ENCODE results near the gene PCBP3.

Gene PCBP3

DNA sequence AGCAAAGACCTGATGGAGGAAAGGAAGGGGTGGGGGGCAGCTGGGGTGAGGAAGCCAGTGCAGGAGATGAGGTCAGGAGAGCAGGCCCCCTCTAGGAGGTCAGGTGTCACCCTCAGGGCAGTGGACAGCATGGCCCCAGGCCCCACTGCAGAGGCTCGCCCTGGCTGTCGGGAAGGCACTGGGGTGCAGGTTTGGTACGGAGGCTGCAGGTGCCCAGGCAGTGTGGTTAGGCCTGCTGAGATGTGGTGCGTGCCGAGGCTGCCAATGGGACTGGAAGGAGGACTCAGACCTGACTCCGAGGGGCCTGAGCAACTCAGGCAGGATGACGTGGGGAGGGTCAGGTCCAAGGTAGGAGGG is 82.3 kb downstream of the PCBP3 start:
- DNase-seq (ENCODE audit: insufficient read length) (no peak), FAIRE-seq (no peak)
- TF ChIP-seq TAF1 (IDR thresholded peaks at IDR 0.05; ENCODE audit: borderline replicate concordance, low read depth, low read length) (no peak), POLR2A (IDR thresholded peaks at IDR 0.05; ENCODE audit: low read depth, low read length) (no peak), POLR2AphosphoS5 (IDR thresholded peaks at IDR 0.05; ENCODE audit: low read depth, low read length) (no peak)

DNA sequence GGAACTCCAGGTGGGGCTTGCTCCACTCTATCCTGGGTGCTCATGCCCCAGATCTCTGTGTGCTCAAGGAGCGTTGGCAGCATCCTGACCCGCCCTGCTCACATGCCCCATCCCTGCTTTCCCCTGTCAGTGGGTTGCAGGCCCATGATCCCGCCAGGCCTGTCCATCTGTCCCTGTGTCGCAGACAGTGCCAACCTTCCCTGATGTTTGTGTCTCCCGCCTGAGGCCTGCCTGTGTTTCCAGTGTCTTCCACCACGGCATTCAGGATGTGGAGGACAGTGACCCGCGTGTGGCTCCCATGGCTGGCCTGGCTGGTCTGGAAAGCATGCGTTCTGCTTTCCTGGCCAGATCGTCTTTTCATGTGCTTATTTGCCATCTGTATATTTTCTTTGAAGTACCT is 82.9 kb downstream of the PCBP3 start:
- FAIRE-seq (no peak), DNase-seq (ENCODE audit: insufficient read length) (no peak)
- no peak for TF ChIP-seq POLR2A (IDR thresholded peaks at IDR 0.05; ENCODE audit: low read depth, low read length)
- no peak for TF ChIP-seq TAF1 (IDR thresholded peaks at IDR 0.05; ENCODE audit: borderline replicate concordance, low read depth, low read length)
- no peak for TF ChIP-seq POLR2AphosphoS5 (IDR thresholded peaks at IDR 0.05; ENCODE audit: low read depth, low read length)

DNA sequence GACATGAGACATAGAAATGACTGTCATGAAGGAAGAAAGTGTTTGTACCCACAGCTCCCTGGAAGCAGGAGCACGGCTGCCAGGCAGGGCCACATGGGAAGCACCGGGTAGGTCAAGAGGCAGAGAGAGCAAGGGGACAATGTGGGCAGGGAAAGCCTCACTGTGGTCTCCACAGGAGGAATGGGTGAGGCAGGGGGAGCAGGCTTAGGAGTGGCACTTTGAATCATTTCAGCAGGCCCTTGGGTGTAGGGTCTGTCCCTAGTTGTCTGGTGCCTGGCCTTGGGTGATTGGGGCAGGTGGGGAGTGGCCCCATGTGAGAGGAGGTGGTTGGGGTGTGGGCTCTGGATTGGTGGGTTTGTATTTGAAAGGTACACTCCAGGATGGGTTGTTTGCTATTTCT is 83.9 kb downstream of the PCBP3 start:
- no peak for FAIRE-seq
- TF ChIP-seq POLR2A (IDR thresholded peaks at IDR 0.05; ENCODE audit: low read depth, low read length) = no peak
- TF ChIP-seq TAF1 (IDR thresholded peaks at IDR 0.05; ENCODE audit: borderline replicate concordance, low read depth, low read length) = no peak
- no peak for TF ChIP-seq POLR2AphosphoS5 (IDR thresholded peaks at IDR 0.05; ENCODE audit: low read depth, low read length)
- no peak for DNase-seq (ENCODE audit: insufficient read length)

DNA sequence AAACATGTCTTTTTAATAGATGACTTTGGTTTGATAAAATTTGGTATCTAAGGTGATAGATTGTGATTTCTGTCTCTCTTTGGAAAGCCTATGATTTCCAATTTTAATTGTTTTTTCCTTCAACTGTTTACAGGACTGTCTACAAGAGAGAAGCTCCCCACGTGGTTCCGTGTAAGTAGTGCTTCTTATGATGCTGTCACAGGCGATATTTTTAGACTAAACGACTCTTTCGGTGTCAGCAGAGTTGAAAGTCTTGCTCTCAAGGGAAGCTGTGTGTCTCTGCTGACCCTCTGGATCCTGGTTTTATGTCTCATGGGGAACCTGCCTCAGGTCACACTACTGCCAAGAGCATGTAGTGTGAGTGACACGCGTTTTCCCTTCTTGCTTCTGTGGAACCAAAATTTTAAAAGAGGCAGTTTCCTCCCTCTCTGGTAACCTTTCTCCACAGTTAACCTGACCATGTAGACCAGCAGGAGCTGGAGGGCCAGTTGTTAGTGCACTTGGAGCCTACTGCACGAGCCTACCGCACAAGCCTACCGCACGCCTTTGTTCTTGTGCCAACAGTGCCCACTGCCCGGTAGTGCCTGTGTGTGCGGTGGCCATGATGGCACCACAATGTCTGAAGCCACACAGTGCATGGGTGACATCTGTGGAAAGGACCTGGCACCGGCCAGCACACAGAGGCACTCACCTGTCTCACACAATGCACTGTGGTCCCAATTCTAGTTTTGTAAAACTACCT is 91.9 kb downstream of the PCBP3 start:
- FAIRE-seq = peak; percentile 70
- DNase-seq (ENCODE audit: insufficient read length) = no peak
- TF ChIP-seq POLR2AphosphoS5 (IDR thresholded peaks at IDR 0.05; ENCODE audit: low read depth, low read length) (no peak), TAF1 (IDR thresholded peaks at IDR 0.05; ENCODE audit: borderline replicate concordance, low read depth, low read length) (no peak), POLR2A (IDR thresholded peaks at IDR 0.05; ENCODE audit: low read depth, low read length) (no peak)

DNA sequence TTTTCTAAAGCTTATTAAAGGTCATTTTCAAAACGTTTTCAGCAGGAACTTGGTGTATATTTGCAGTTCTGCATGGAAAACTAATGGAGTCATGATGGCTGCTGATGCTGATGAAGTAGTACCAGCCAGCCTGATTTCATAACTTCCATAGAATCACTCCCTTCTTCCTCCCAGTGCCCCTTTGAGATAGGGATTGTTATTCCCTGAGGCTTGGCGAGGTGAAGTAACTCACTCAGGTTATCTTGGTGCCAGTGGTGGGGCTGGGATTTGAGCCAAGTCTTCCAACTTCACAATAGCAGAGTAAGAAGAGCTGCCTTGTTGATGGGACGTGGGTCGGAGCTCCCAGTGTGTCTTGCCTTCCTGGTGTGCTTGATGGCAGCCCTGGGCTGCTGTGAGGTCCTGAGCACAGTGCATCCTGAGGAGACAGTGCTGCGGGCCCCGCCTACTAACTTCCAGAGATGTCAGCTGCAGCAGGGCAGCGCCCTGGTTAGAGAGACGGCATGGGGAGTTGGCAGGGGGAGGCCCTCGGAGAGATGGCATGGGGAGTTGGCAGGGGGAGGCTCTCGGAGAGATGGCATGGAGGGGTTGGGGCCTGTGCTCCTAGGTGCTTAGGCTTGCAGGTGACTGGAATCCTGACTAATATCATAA is 92.6 kb downstream of the PCBP3 start:
- no peak for TF ChIP-seq POLR2A (IDR thresholded peaks at IDR 0.05; ENCODE audit: low read depth, low read length)
- TF ChIP-seq POLR2AphosphoS5 (IDR thresholded peaks at IDR 0.05; ENCODE audit: low read depth, low read length) = no peak
- no peak for TF ChIP-seq TAF1 (IDR thresholded peaks at IDR 0.05; ENCODE audit: borderline replicate concordance, low read depth, low read length)
- FAIRE-seq (no peak), DNase-seq (ENCODE audit: insufficient read length) (no peak)

DNA sequence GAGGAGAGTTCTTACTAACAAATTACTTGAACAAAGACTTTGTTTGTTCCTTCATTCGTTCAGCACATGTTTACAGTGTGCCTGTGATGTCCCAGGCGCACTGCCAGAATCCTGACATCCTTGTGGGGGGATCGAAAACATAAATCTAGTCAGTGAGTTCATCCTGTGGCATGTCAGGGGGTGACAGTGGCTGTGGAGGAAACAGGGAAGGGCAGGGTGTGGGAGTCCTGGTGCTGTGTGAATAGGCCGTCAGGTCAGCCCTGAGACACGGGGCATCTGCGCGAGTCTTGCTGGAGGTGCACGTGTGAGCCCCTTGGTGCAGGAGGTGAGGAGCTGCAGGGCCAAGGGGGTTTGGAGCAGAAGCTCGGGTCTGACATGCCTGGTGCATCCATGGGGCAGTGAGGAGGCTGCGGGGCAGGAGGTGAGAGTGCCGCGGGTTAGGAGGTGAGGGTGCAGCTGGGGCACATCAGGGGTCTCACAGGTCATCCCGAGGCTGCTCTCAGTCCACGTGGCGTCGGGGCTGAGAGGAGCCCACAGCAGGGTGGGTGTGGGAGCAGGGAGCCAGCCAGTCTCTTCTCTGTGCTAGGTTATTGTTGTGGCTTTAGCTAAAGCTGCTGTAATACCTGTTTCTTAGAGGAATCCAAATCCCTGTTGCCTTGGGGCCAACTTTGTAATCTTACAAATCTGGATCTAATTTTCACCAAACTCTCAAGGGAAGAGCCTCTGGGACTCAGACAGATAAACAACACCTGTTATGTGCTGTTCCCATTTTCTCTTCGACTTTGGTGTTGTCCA is 93.4 kb downstream of the PCBP3 start:
- DNase-seq (ENCODE audit: insufficient read length) (no peak), FAIRE-seq (no peak)
- no peak for TF ChIP-seq TAF1 (IDR thresholded peaks at IDR 0.05; ENCODE audit: borderline replicate concordance, low read depth, low read length)
- TF ChIP-seq POLR2AphosphoS5 (IDR thresholded peaks at IDR 0.05; ENCODE audit: low read depth, low read length) = no peak
- TF ChIP-seq POLR2A (IDR thresholded peaks at IDR 0.05; ENCODE audit: low read depth, low read length) = no peak

DNA sequence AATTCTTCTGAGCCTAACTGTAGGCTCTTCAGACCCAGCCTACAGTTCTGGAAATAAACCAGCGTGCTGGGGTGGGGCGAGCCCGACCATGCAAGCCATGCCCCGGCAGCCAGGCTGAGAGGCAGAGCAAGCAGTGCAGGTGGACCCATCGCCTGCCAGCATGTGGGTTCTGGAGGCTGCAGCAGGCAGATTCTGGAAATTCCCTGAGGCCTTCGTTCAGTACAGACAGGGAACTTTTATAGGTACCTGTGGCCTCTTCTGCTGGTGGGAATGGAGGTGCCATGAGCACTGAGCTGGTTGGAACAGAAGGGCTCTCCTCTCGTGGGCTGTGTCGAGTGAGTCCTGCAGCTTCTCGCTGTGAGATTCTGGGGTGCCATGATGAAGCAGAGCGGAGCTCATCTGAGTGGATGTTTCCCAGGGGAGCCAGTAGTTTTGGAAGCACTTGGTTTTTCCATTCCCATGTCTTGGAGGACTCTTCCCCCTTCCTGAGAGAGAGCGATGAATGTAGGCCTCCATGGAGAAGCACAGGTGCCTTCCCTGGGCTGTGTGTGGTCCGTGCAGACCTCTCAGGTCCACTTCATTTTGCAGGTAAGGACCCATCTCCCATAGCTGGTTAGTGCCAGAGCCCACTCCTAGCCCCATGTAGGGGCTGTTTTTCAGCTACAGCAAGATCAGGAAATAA is 94.1 kb downstream of the PCBP3 start:
- TF ChIP-seq POLR2AphosphoS5 (IDR thresholded peaks at IDR 0.05; ENCODE audit: low read depth, low read length) (no peak), POLR2A (IDR thresholded peaks at IDR 0.05; ENCODE audit: low read depth, low read length) (no peak), TAF1 (IDR thresholded peaks at IDR 0.05; ENCODE audit: borderline replicate concordance, low read depth, low read length) (no peak)
- DNase-seq (ENCODE audit: insufficient read length) (no peak), FAIRE-seq (no peak)

DNA sequence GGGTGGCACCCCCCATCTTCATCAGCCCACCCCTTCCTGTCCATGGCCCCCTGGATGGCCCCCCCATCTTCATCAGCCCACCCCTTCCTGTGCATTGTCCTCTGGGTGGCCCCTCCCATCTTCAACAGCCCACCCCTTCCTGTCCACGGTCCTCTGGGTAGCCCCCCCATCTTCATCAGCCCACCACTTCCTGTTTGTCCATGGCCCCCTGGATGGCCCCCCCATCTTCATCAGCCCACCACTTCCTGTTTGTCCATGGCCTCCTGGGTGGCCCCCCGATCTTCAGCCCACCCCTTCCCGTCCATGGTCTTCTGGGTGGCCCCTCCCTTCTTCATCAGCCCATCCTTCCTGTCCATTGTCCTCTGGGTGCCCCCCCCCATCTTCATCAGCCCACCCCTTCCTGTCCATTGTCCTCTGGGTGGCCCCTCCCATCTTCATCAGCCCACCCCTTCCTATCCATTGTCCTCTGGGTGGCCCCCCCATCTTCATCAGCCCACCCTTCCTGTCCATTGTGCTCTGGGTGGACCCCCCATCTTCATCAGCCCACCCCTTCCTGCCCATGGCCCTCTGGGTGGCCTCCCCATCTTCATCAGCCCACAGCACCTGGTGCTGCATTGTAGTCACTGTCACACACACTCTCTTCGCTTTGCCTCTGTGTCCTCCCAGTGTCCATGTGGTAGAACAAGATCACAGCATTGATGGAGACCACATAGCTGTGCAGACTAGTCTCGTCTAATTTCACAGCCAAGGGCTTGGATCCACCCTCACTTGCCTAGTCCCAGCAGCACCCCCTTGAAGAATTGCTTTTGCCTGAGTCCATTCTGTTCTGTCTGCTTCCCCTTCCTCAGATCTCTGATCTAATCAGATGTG is 95.9 kb downstream of the PCBP3 start:
- TF ChIP-seq TAF1 (IDR thresholded peaks at IDR 0.05; ENCODE audit: borderline replicate concordance, low read depth, low read length) = no peak
- no peak for TF ChIP-seq POLR2AphosphoS5 (IDR thresholded peaks at IDR 0.05; ENCODE audit: low read depth, low read length)
- TF ChIP-seq POLR2A (IDR thresholded peaks at IDR 0.05; ENCODE audit: low read depth, low read length) = no peak
- DNase-seq (ENCODE audit: insufficient read length) (no peak), FAIRE-seq (peak; percentile 14)

DNA sequence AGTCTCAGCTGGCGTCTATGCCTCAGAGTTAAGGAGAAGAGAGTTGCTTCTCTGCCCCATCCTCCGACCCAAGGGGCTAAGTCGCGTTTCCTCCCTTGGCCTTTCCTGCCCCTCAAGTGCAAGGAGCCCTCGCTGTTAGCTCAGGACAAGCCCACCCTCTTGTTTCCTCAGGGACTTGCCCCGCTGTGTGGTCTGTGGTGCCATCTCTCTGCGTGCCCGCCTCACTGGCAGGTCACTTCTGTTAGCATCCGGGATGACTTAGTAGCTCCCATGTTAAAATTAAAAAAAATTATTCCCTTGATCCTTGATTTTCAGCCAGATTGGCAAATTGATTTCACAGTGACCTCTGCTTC is 96.5 kb downstream of the PCBP3 start:
- DNase-seq (ENCODE audit: insufficient read length) (no peak), FAIRE-seq (no peak)
- TF ChIP-seq TAF1 (IDR thresholded peaks at IDR 0.05; ENCODE audit: borderline replicate concordance, low read depth, low read length) = no peak
- no peak for TF ChIP-seq POLR2AphosphoS5 (IDR thresholded peaks at IDR 0.05; ENCODE audit: low read depth, low read length)
- no peak for TF ChIP-seq POLR2A (IDR thresholded peaks at IDR 0.05; ENCODE audit: low read depth, low read length)

DNA sequence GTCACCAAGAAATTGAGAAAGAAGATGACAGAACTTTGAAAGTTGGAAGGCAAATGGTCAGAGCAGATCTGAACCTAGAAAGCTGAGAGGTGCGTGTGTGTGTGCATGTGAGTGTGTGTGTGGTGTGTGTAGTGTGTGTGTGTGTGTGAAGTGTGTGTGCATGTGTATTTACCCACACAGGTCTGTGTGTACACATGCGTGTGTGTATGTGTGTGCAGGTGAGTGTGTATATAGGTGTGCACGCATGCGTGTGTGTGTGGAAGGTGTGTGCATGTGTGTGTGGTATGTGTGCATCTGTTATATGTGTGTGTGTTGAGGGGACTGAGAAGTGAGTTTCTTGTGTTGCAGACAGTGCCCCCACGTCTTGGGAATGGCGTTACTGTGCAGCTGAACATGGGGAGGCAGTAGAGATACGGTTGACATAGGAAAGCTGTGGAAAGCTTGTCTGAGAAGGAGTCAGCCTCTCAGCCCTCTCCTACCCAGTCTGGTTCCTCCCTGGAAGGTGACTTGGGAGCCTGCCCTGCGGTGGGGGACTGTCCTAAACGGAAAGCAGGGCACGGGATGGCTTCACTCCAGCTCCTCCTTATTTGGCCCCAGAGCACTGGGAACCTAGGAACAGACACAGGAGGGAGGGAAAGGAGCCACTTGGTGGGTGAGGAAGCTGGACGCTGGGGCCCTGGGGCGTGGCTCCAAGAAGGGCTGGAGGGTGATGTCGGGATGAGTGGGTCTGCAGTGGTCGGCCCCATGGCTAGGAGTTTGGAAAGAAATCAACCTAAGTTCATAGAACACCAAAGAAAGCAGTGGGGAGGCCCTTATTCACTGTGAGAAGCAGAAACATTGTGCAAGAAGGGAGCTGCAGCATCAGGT is 97.2 kb downstream of the PCBP3 start:
- DNase-seq (ENCODE audit: insufficient read length) = no peak
- no peak for FAIRE-seq
- TF ChIP-seq POLR2AphosphoS5 (IDR thresholded peaks at IDR 0.05; ENCODE audit: low read depth, low read length) = no peak
- no peak for TF ChIP-seq TAF1 (IDR thresholded peaks at IDR 0.05; ENCODE audit: borderline replicate concordance, low read depth, low read length)
- TF ChIP-seq POLR2A (IDR thresholded peaks at IDR 0.05; ENCODE audit: low read depth, low read length) = no peak
